Activated CD4-positive, alpha-beta T cell treated with anti-CD3 and anti-CD28 coated beads, Interleukin-2, amount 50 U/mL, for 16 hours (primary cell): ENCODE results near the gene ZNF219.

Experiments
- DNase-seq: peaks from one replicate; pipeline ENCODE4 v3.0.0-alpha.2; 2020

The ZNF219 gene

DNA sequence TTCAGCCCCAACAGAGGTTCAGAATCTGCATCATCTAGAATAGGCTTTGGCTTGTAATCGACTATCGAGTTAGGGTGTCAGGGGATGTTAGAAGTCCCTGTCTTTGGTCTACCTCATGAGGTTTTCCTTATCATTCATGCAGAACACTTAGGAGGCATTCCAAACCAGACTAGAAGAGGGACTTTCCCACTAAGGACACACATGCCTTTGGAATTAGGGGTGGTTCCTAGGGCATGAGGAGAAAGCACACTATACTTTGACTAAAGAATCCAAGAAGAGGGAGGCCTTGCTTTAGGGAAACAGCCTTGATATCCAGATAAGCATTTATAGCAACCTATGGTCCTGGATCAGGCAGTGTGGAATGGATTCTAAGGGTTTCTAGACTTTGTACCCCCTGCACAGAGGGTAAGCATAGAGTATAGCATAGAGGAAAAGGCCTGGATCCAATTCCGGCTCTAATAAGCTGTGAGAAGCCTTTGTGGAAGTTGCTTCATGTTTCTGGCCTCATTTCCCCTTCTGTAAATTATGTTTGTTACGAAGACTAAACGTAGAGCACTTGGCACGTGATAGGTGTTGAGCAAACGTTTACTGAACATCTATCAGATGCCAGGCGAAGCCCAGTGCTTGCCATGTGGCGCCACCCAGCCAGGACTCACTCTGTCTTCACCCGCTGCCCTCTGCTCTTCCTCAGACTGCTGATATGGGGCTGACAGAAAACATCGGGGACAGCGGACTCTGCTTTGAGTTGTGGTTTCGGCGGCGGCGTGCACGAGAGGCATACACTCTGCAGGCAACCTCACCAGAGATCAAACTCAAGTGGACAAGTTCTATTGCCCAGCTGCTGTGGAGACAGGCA is 13.2 kb downstream of the ZNF219 start:
- DNase-seq = no peak

DNA sequence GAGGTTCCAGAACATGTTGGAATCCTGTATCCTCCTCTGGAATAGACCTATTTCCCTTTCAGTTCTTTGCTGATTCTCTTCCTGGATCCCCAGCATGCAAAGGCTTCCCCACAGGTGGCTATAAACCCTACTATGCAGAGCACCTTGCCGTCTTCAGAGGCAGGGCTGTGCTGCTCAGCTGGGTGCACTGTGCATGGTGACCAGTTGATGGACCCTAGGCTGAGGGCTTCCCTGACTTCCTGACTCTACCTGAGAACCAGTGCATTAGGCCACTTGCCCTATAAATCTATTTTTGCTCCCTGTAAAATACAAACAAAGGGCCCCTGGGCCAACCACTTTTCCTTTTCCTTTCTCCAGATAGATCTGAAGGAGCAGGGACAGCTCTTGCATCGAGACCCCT is 14.1 kb downstream of the ZNF219 start:
- no peak for DNase-seq

DNA sequence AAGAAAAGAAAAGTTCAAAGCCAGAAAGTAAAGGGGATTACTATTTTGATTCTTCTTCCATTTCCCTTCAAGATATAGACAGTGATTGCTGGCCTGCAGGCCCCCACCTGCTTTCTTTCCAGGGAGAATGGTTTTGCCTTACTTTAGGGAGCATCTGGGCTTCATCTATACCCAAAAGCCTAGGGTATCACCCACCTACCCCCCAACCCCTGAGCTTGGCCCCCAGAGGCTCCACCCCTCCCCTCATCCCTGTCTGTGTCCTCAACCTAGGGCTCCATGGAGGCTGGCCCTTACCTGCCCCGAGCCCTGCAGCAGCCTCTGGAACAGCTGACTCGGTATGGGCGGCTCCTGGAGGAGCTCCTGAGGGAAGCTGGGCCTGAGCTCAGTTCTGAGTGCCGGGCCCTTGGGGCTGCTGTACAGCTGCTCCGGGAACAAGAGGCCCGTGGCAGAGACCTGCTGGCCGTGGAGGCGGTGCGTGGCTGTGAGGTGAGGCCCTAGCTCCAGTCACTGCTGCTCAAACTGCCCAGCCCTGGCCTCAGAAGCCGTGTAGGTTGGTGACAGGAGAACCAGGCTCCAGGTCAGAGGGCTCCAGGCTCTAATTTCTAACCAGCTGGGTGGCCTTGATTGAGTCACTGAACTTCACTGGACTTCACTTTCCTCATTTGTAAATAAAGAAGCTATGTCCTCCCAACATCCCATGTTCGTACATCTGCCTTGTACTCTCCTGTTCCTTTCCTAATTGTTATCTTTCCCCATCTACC is 14.7 kb downstream of the ZNF219 start:
- no peak for DNase-seq

DNA sequence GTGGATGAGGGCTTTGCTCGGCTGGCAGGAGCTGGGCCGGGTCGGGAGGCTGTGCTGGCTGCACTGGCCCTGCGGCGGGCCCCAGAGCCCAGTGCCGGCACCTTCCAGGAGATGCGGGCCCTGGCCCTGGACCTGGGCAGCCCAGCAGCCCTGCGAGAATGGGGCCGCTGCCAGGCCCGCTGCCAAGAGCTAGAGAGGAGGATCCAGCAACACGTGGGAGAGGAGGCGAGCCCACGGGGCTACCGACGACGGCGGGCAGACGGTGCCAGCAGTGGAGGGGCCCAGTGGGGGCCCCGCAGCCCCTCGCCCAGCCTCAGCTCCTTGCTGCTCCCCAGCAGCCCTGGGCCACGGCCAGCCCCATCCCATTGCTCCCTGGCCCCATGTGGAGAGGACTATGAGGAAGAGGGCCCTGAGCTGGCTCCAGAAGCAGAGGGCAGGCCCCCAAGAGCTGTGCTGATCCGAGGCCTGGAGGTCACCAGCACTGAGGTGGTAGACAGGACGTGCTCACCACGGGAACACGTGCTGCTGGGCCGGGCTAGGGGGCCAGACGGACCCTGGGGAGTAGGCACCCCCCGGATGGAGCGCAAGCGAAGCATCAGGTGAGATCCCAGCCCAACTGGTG is 16.8 kb downstream of the ZNF219 start:
- no peak for DNase-seq

DNA sequence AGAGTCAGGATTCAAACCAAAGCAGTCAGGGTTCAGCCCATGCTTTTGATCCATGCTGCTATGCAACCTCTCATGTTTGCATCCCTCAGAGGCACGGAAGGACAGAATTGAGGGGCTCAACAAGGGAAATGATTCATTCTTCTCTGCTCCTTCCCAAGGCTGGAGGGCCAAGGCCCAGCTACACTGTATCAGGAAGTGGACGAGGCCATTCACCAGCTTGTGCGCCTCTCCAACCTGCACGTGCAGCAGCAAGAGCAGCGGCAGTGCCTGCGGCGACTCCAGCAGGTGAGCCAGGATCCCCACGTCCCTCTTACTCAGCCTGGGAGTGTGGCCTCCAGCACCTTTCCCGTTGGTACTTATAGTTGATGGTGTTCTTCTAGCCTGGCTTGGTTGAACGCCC is 19.7 kb downstream of the ZNF219 start:
- no peak for DNase-seq

- DNase-seq = no peak
Observed at GRCh38 chr14:21078287-21078686, 20.2 kb downstream of the ZNF219 start.

DNA sequence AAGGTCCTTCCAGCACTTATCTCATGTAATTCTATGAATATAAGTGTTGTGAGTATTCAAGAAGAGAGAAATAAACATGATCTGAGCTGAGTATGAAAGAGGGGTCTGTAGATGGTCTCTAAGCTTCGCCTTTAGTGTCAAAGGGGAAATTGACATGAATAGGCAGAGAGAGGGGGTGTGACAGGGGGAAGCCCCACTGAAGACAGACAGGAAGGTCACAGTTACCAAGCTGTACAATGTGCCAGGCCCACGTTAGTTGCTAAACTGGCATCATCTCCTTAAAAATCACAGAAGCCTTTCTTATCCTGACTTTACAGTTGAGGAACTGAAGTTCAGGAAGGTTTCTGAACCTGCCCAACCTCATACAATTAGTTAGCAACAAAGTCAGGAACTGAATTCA is 20.8 kb downstream of the ZNF219 start:
- no peak for DNase-seq

- no peak for DNase-seq
Observed at GRCh38 chr14:21075719-21076437, 22.6 kb downstream of the ZNF219 start.

GRCh38 chr14:21074398-21075272 is 23.8 kb downstream of the ZNF219 start:
- DNase-seq = no peak

- DNase-seq = no peak
Observed at GRCh38 chr14:21073921-21074320, 24.5 kb downstream of the ZNF219 start.

DNA sequence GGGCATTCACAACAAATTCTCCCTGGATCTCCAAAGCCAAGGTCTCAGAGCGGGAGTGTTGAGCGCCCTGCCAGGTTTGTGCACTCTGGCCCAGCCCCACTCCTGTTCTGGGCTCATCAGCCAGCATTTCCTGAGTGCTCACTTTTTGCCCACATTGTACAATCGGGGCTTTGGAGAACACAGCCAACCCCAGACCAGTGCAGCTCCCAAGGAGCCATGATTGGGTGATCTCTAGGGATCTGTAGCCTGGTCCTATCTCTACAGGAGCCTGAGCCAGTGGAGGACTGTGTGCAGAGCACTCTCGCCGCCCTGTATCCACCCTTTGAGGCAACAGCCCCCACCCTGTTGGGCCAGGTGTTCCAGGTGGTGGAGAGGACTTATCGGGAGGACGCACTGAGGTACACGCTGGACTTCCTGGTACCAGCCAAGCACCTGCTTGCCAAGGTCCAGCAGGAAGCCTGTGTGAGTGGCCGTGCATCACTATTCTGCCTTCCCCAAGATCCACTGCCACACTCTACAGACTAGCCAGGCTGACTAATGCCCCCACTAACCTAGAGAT is 25.6 kb downstream of the ZNF219 start:
- no peak for DNase-seq

GRCh38 chr14:21072031-21072473 is 26.4 kb downstream of the ZNF219 start:
- no peak for DNase-seq

GRCh38 chr14:21071225-21072030 is 27.0 kb downstream of the ZNF219 start:
- peak; percentile 61 for DNase-seq

DNA sequence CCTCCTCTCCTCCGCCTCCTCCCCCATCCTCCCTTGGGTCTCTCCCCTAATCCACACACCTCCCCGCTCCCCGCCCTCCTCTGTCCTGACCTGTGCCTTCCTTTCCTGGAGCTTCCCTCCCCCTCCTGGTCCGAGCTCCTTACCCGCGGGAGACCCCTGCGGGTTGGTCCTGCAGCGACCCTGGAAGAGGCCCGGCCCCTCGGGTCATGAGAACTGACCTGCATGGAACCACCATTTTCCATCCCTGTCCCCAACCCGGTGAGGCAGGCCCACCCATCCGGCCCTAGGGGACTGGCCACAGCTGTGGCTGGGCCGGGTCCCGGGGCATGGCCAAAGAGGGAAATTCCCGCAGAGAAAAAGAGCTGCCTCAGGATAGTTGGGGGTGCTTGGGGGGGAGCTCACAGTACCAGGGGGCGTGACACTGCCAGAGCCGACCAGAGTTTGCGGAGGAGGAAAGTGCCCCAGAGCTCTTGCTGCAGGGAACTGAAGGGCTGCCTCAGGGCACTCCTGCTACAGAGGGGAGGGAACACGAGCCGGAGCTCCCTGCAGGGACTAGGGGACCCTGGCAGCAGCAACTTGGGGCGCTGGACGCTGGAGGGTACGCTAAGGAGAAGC is 27.7 kb downstream of the ZNF219 start:
- DNase-seq = no peak

DNA sequence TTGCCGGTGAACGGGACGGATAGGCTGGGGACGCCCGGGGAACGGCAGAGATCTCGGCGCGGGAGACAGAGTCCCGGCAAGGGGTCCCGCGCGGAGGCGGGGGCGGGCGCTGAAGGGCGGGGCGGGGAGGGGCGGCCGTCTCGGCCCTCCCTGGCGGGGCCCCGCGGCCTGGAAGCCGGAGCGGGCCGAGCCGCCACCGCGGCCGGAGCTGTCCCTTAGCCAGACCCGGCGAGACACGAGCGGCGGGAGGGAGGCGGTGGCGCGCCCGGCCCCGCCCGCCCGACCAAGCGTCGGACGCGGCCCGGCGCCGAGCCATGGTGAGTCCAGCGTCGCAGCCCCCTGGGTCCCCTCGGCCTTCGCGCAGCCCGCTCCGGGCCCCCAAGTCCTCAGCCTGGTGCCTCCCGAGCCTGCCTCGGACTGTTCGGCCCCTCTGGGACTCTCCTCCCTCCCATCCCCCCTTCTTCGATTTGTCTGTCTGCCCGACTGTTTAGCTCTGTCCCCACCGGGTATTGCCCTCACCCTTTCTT is 28.3 kb downstream of the ZNF219 start, which contains the start of gene ARHGEF40:
ARHGEF40 (plus strand) TSS at position 222 of the 527 bp plus-strand sequence; CDS start at position 315, 93 bp downstream.
- no peak for DNase-seq

DNA sequence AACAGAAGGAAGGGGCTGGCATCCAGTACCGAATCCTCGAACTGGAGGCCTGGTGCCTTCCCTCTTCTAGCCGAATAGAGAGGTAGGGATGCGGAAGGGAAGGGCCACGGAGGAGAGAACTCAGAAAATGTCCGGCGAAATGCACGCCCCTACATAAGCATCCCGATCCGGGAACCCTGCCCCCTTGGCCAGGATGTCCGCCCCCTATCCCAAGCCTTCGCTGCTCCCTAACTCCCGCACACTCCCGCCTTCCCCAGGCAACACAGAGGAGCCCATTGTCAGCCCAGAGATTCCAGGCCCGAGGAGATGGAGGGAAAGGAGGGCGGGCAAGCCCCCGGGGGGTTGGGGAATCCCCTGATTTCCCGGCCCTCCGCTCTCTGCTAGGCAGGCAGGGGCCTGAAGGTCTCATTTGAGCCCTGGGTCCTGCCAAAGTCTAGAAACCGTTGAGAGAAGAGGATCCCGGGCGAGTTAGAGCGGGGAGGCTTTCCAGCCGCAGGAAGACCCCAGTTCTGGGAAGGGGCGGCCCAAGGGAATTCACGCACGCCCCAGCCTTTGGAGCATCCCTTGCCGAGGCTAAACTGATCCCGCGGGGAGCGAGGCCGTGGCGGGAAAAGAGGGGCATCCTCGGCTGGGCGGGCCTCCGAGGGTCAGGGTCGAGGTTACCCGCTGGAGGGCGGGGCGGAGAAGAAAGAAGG is 28.9 kb downstream of the ZNF219 start:
- DNase-seq = no peak

GRCh38 chr14:21068521-21069387 is 29.7 kb downstream of the ZNF219 start:
- DNase-seq = peak; percentile 29

- DNase-seq = no peak
Observed at GRCh38 chr14:21066882-21067502, 31.5 kb downstream of the ZNF219 start.
